IMR-90 (cell line): ENCODE results near the gene PDIA2. TPM values are rescaled to one million over a fixed set of nuclear protein-coding genes. Genes with fewer than 3 reads are reported as not detected.

Experiments used
- ATAC-seq: fragments of 200-7000 bp; cut with Tn5 transposase; 2 replicates; pipeline ENCODE4 v1.9.1; 2020; ENCODE audit warnings: low read depth, mild to moderate bottlenecking, moderate library complexity
- BruUV-seq: library from RNA; stranded (reverse); fragments of 400-500 nt; replicated peaks from 2 replicates; lab custom pipeline; 2021; lab: Mats Ljungman, UMichigan
- CTCF ChIA-PET: fragments of 300-600 bp; formaldehyde crosslinking; extraction: SDS; loops from one replicate; lab custom pipeline; 2021; ENCODE audit warnings: antibody characterized with exemption; lab: Yijun Ruan, JAX
- POLR2A ChIA-PET: fragments of 300-600 bp; sonication (Branson Sonifier 250); formaldehyde crosslinking; loops from one replicate; lab custom pipeline; 2022; ENCODE audit warnings: antibody characterized with exemption; ENCODE audit not compliant: unreplicated experiment; lab: Charles Lee
- DNase-seq: peaks from one replicate; pipeline ENCODE4 v3.0.0; 2013
- H2AFZ ChIP-seq: replicated peaks from 2 replicates; pipeline ENCODE3; 2013; ENCODE audit warnings: low read length, mild to moderate bottlenecking; ENCODE audit not compliant: poor library complexity
- H2AK5ac ChIP-seq: 2 replicates; pipeline ENCODE4 v1.6.1; 2013; ENCODE audit warnings: low read depth, low read length, inconsistent platforms
- H2AK9ac ChIP-seq: replicated peaks from 2 replicates; pipeline ENCODE3; 2013; ENCODE audit warnings: mild to moderate bottlenecking, low read depth, low read length, moderate library complexity; ENCODE audit not compliant: poor library complexity
- H2BK120ac ChIP-seq: 2 replicates; pipeline ENCODE4 v1.6.1; 2013; ENCODE audit warnings: low read depth, low read length, inconsistent platforms
- H2BK15ac ChIP-seq: 3 replicates; pipeline ENCODE4 v1.6.1; 2013; ENCODE audit warnings: low read depth, low read length, inconsistent platforms
- H2BK20ac ChIP-seq: 2 replicates; pipeline ENCODE4 v1.6.1; 2013; ENCODE audit warnings: low read depth, mild to moderate bottlenecking, inconsistent platforms, low read length, moderate library complexity
- H2BK5ac ChIP-seq: 2 replicates; pipeline ENCODE4 v1.6.1; 2013; ENCODE audit warnings: mild to moderate bottlenecking, low read depth, low read length, inconsistent platforms; ENCODE audit not compliant: poor library complexity, severe bottlenecking
- H3K14ac ChIP-seq: replicated peaks from 2 replicates; pipeline ENCODE4 v1.6.1; 2013; ENCODE audit warnings: low read depth, low read length, inconsistent platforms
- H3K18ac ChIP-seq: 2 replicates; pipeline ENCODE4 v1.6.1; 2013; ENCODE audit warnings: low read depth, low read length, control low read depth
- H3K23ac ChIP-seq: 2 replicates; pipeline ENCODE4 v1.6.1; 2013; ENCODE audit warnings: low read depth, low read length, inconsistent platforms
- H3K27ac ChIP-seq: 2 replicates; pipeline ENCODE4 v1.5.1; 2013; ENCODE audit warnings: mild to moderate bottlenecking, control low read depth, low read length; ENCODE audit not compliant: insufficient read depth
- H3K27me3 ChIP-seq: 2 replicates; pipeline ENCODE4 v1.6.1; 2013; ENCODE audit warnings: low read length; ENCODE audit not compliant: control insufficient read depth, insufficient read depth
- H3K36me3 ChIP-seq: 2 replicates; pipeline ENCODE4 v1.6.1; 2013; ENCODE audit warnings: low read length, mixed read lengths; ENCODE audit not compliant: control insufficient read depth, insufficient read depth
- H3K4ac ChIP-seq: 2 replicates; pipeline ENCODE4 v1.6.1; 2013; ENCODE audit warnings: low read depth, low read length, inconsistent platforms
- H3K4me1 ChIP-seq: 2 replicates; pipeline ENCODE4 v1.6.1; 2013; ENCODE audit warnings: low read length, mixed read lengths; ENCODE audit not compliant: control insufficient read depth, insufficient read depth
- H3K4me2 ChIP-seq: 2 replicates; pipeline ENCODE4 v1.6.1; 2013; ENCODE audit warnings: low read depth, mild to moderate bottlenecking, control low read depth, low read length, moderate library complexity
- H3K4me3 ChIP-seq: 2 replicates; pipeline ENCODE4 v1.5.1; 2013; ENCODE audit warnings: low read depth, mild to moderate bottlenecking, control low read depth, low read length, moderate library complexity; ENCODE audit not compliant: insufficient read depth
- H3K56ac ChIP-seq: 2 replicates; pipeline ENCODE4 v1.6.1; 2013; ENCODE audit warnings: low read length, inconsistent platforms; ENCODE audit not compliant: insufficient read depth; ENCODE audit errors: extremely low read depth
- H3K79me1 ChIP-seq, 2 experiments: 2 replicates each; pipeline ENCODE4 v1.6.1; 2013; ENCODE audit warnings: low read length in 2 of 2, inconsistent platforms in 1 of 2, low read depth in 1 of 2
- H3K9ac ChIP-seq: 2 replicates; pipeline ENCODE4 v1.6.1; 2013; ENCODE audit warnings: low read depth, low read length, control low read depth
- H3K9me1 ChIP-seq: 2 replicates; pipeline ENCODE4 v1.6.1; 2013; ENCODE audit warnings: low read length, inconsistent platforms; ENCODE audit not compliant: insufficient read depth
- H3K9me3 ChIP-seq: 2 replicates; pipeline ENCODE4 v1.6.1; 2013; ENCODE audit warnings: low read length; ENCODE audit not compliant: control insufficient read depth, insufficient read depth
- H4K20me1 ChIP-seq: 2 replicates; pipeline ENCODE4 v1.6.1; 2013; ENCODE audit warnings: low read length, inconsistent platforms; ENCODE audit not compliant: insufficient read depth
- H4K5ac ChIP-seq: 2 replicates; pipeline ENCODE4 v1.6.1; 2013; ENCODE audit warnings: mild to moderate bottlenecking, low read depth, low read length, control low read depth
- H4K8ac ChIP-seq, 2 experiments: 2 replicates each; pipeline ENCODE4 v1.6.1; 2013; ENCODE audit warnings: low read depth in 2 of 2, low read length in 2 of 2, control low read depth in 1 of 2, inconsistent platforms in 1 of 2
- H4K91ac ChIP-seq: 2 replicates; pipeline ENCODE4 v1.6.1; 2013; ENCODE audit warnings: low read depth, low read length, inconsistent platforms; ENCODE audit not compliant: insufficient read depth
- CEBPB ChIP-seq: IDR thresholded peaks from 2 replicates; pipeline ENCODE4 v1.6.1; 2012; ENCODE audit warnings: low read depth, low read length, improper control_type of control experiment
- CHD1 ChIP-seq: IDR thresholded peaks from 2 replicates; pipeline ENCODE4 v1.6.1; 2012; ENCODE audit warnings: low read depth, low read length, improper control_type of control experiment
- FOS ChIP-seq: fragments of 150-350 bp; IDR thresholded peaks from 2 replicates; pipeline ENCODE4 v1.6.1; 2016; ENCODE audit warnings: low read depth, low read length
- MAFK ChIP-seq: IDR thresholded peaks from 2 replicates; pipeline ENCODE4 v1.6.1; 2012; ENCODE audit warnings: low read depth, low read length, improper control_type of control experiment
- MAZ ChIP-seq: IDR thresholded peaks from 2 replicates; pipeline ENCODE4 v1.6.1; 2012; ENCODE audit warnings: low read depth, mild to moderate bottlenecking, low read length, improper control_type of control experiment, moderate library complexity, borderline replicate concordance
- MXI1 ChIP-seq: IDR thresholded peaks from 2 replicates; pipeline ENCODE4 v1.6.1; 2012; ENCODE audit warnings: low read depth, mild to moderate bottlenecking, low read length, moderate library complexity, borderline replicate concordance
- NFE2L2 ChIP-seq: fragments of 150-350 bp; IDR thresholded peaks from 2 replicates; pipeline ENCODE4 v1.6.1; 2016; ENCODE audit warnings: low read depth, mild to moderate bottlenecking, low read length
- POLR2A ChIP-seq: IDR thresholded peaks from 2 replicates; pipeline ENCODE4 v1.6.1; 2012; ENCODE audit warnings: mild to moderate bottlenecking, low read depth, low read length
- RAD21 ChIP-seq: IDR thresholded peaks from 2 replicates; pipeline ENCODE4 v1.6.1; 2012; ENCODE audit warnings: low read length, improper control_type of control experiment
- RFX5 ChIP-seq: IDR thresholded peaks from 2 replicates; pipeline ENCODE4 v1.8.0; 2012; ENCODE audit warnings: low read depth, mild to moderate bottlenecking, low read length, moderate library complexity
- SMC3 ChIP-seq: fragments of 150-350 bp; IDR thresholded peaks from 2 replicates; pipeline ENCODE4 v1.6.1; 2016; ENCODE audit warnings: low read depth, mild to moderate bottlenecking, antibody characterized with exemption, low read length, moderate library complexity
- WGBS, 2 experiments: methylation state at CpG; one replicate each; pipeline versions ENCODE4 v1.1.5 to v1.1.7; 2013; ENCODE audit warnings: missing lambda C conversion rate in 2 of 2; ENCODE audit not compliant: insufficient read length in 1 of 2; ENCODE audit errors: extremely low coverage in 2 of 2; 5-methylcytosine and 5-hydroxymethylcytosine counted together
- dilution Hi-C: fragments of 300-500 bp; cut with HindIII; formaldehyde crosslinking; loops from one replicate; pipeline ENCODE4 v1.14.3; 2018; ENCODE audit warnings: low sequenced_read_pairs; ENCODE audit not compliant: unreplicated experiment
- in situ Hi-C: fragments of 300-500 bp; cut with MboI; formaldehyde crosslinking; loops from 3 replicates; pipeline ENCODE4 v1.14.3; 2019; ENCODE audit warnings: low sequenced_read_pairs, inconsistent platforms, mixed read lengths
- intact Hi-C: fragments of 100-400 bp; cut with micrococcal nuclease; formaldehyde crosslinking; loops from 2 replicates; pipeline ENCODE4 v1.10.0; 2022
- polyA plus RNA-seq, 3 experiments: library from polyadenylated mRNA; depleted of rRNA; stranded (reverse); fragments of >200 nt; gene quantifications; 2 replicates each; pipeline ENCODE4 v1.2.3, GENCODE V29; 2012; ENCODE audit warnings: low replicate concordance in 1 of 3
- total RNA-seq: library from RNA; depleted of rRNA; stranded (reverse); fragments of >200 nt; gene quantifications from 2 replicates; pipeline ENCODE4 v1.2.3, GENCODE V29; 2012

Gene PDIA2
- total and polyA plus RNA-seq, 2 of the 4 experiments (the other 2 are of a cell fraction), result 0.17 TPM; not detected in 1

GRCh38 chr16:270381-271255 lies 12.3 kb upstream of the PDIA2 start:
- H3K4ac ChIP-seq, result no peak overlapping the region
- no peak overlapping the region for H3K14ac ChIP-seq
- in situ Hi-C loops, result no loop called here
- H3K18ac ChIP-seq, result no peak overlapping the region
- H3K9ac ChIP-seq, result no peak overlapping the region
- DNase-seq (no peak), ATAC-seq (no peak)
- no peak overlapping the region for H2AFZ ChIP-seq
- no peaks in the 10 kb centered on the region for H3K36me3 ChIP-seq
- no peak overlapping the region for H4K5ac ChIP-seq
- H3K79me1 ChIP-seq, result no peaks in the 10 kb centered on the region
- H2AK9ac ChIP-seq, result no peak overlapping the region
- no peak overlapping the region for H2BK5ac ChIP-seq
- H2BK15ac ChIP-seq, result no peak overlapping the region
- peaks cover 12% of the 10 kb centered on the region; the same call in 1 of the 2 replicates for H3K27me3 ChIP-seq
- 86% methylated on average over 10 of the region's 34 CpGs; no CpG with 5 or more reads in 1 of the 2 experiments for WGBS, 2 experiments
- H2BK20ac ChIP-seq, result no peak overlapping the region
- H3K4me2 ChIP-seq, result no peak overlapping the region
- H3K4me1 ChIP-seq, result peaks cover 3% of the 10 kb centered on the region; the same call in 1 of the 2 replicates
- ChIA-PET POLR2A (no interaction called here), CTCF (no interaction called here)
- no TSS peak for BruUV-seq
- intact Hi-C loops, result no loop called here
- no peaks in the 10 kb centered on the region for H3K9me3 ChIP-seq
- no peak overlapping the region for H3K23ac ChIP-seq
- H4K8ac ChIP-seq, result no peak overlapping the region
- no peak overlapping the region for H4K91ac ChIP-seq
- TF ChIP-seq NFE2L2 (no peak), CHD1 (no peak), CEBPB (no peak), RFX5 (no peak), MAZ (no peak), FOS (no peak), POLR2A (no peak), RAD21 (no peak), MAFK (no peak), SMC3 (no peak), MXI1 (no peak)
- no peak overlapping the region for H2AK5ac ChIP-seq
- no peak overlapping the region for H3K4me3 ChIP-seq
- H2BK120ac ChIP-seq, result no peak overlapping the region
- no peaks in the 10 kb centered on the region for H4K20me1 ChIP-seq
- dilution Hi-C loops, result no loop called here
- H3K9me1 ChIP-seq, result peaks cover 3% of the 10 kb centered on the region
- H3K27ac ChIP-seq, result no peak overlapping the region
- H3K56ac ChIP-seq, result no peak overlapping the region
